Endothelial cell (in vitro differentiated cells): ENCODE data around the gene CAMK1D. TPM values are rescaled to one million over a fixed set of nuclear protein-coding genes. Genes with fewer than 3 reads are reported as not detected.

Experiments used
- DNase-seq: peaks from one replicate; pipeline ENCODE4 v3.0.0; 2021; ENCODE audit warnings: low spot score
- H3K27ac Mint-ChIP-seq: one replicate; pipeline ENCODE4 v1.8.0; 2021; ENCODE audit warnings: mixed read lengths, inconsistent platforms; ENCODE audit not compliant: unreplicated experiment
- H3K27me3 Mint-ChIP-seq: one replicate; pipeline ENCODE4 v1.8.0; 2021; ENCODE audit warnings: mild to moderate bottlenecking, moderate library complexity, mixed read lengths, inconsistent platforms; ENCODE audit not compliant: unreplicated experiment
- H3K36me3 Mint-ChIP-seq: one replicate; pipeline ENCODE4 v1.8.0; 2021; ENCODE audit warnings: mild to moderate bottlenecking, low read depth, mixed read lengths, inconsistent platforms; ENCODE audit not compliant: unreplicated experiment
- H3K4me1 Mint-ChIP-seq: one replicate; pipeline ENCODE4 v1.8.0; 2021; ENCODE audit warnings: mild to moderate bottlenecking, mixed read lengths, inconsistent platforms; ENCODE audit not compliant: unreplicated experiment
- H3K4me3 Mint-ChIP-seq: one replicate; pipeline ENCODE4 v1.8.0; 2021; ENCODE audit warnings: mild to moderate bottlenecking, mixed read lengths, inconsistent platforms; ENCODE audit not compliant: unreplicated experiment
- H3K9me3 Mint-ChIP-seq: one replicate; pipeline ENCODE4 v1.8.0; 2021; ENCODE audit warnings: mixed read lengths, inconsistent platforms; ENCODE audit not compliant: unreplicated experiment
- total RNA-seq: library from RNA; stranded (reverse); fragmentation: NEBNext Ultra II Directional; extraction: Animal tissue kit (Norgen Biotek cat#: 25700); gene quantifications from one replicate; pipeline ENCODE4 v1.2.1, GENCODE V29; 2021; ENCODE audit not compliant: unreplicated experiment
- TF ChIP-seq, protein P1 (sequence below): fragments of 200-600 bp; sonication (generic); IDR thresholded peaks from one replicate; pipeline ENCODE4 v1.5.0; 2021; ENCODE audit warnings: antibody characterized with exemption; ENCODE audit not compliant: unreplicated experiment

Gene CAMK1D
- total RNA-seq, 1 donor from 2014 or later = 4.1 TPM

DNA sequence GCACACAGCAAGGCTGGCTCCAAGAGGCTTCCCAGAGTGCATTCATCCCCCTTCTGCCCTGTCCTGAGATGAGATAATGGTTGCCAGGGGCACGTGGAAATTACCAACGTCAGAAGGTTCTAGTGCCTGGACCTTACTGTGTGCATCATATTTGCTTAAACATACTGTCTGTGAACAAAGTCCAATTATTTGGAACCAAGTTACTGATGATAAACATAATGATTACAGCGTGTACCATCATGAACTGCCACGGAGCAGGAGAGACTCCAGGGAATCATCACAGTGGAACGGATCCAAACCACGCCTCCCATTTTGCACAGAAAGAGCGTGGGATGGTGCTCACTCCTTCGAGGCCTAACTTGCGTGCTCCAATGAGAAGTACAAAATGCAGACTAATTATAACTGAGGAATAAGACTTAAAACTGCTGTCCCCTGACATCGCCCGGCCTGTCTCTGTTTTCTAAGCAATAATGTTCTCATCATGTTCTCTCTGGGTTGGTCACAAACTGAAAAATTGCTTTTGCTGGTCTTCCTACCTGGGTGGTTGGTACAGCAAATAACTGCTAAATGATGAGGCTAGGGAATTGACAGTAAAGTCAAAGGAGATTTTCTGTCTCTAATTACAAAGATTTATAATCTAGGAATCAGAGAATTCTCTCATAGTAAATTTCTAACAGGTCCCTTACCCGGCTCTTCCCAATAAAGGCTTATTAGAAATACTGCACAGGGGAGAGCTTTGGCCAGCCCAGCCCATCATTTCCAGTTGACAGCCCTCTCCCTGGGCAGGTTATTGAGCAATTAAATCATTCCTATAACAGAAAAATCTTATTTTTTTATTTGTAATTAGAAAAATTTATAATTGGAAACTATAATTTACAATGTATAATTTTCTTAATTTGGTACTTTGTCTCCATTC is 182.2 kb downstream of the CAMK1D start:
- no peak for DNase-seq
- TF ChIP-seq, protein P1, sequence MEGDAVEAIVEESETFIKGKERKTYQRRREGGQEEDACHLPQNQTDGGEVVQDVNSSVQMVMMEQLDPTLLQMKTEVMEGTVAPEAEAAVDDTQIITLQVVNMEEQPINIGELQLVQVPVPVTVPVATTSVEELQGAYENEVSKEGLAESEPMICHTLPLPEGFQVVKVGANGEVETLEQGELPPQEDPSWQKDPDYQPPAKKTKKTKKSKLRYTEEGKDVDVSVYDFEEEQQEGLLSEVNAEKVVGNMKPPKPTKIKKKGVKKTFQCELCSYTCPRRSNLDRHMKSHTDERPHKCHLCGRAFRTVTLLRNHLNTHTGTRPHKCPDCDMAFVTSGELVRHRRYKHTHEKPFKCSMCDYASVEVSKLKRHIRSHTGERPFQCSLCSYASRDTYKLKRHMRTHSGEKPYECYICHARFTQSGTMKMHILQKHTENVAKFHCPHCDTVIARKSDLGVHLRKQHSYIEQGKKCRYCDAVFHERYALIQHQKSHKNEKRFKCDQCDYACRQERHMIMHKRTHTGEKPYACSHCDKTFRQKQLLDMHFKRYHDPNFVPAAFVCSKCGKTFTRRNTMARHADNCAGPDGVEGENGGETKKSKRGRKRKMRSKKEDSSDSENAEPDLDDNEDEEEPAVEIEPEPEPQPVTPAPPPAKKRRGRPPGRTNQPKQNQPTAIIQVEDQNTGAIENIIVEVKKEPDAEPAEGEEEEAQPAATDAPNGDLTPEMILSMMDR = no peak
- Mint-ChIP-seq H3K36me3 (no peaks in the 10 kb centered on the region), H3K9me3 (no peaks in the 10 kb centered on the region), H3K27ac (no peak overlapping the region), H3K4me1 (no peaks in the 10 kb centered on the region), H3K27me3 (no peaks in the 10 kb centered on the region), H3K4me3 (no peak overlapping the region)

DNA sequence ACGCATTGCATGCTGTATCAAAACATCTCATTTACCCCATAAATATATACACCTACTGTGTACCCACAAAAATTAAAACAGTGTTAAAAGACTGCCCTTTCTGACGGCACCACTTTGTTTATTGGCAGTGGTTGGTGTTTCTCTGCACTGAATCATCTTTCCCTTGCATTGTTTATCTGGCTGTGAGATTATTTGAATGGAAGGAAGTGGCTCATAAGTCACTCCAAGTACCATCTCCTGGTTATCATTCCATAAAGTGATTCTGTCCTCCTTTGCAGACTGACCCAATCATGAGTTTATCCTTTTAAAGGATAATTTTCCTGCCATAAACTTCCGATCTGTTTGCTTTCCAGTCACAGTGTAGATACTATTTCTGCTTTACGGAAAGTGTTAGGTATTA is 183.8 kb downstream of the CAMK1D start:
- TF ChIP-seq, protein P1 = no peak
- Mint-ChIP-seq H3K27ac (no peak overlapping the region), H3K36me3 (no peaks in the 10 kb centered on the region), H3K4me3 (no peak overlapping the region), H3K4me1 (no peaks in the 10 kb centered on the region), H3K9me3 (no peaks in the 10 kb centered on the region), H3K27me3 (no peaks in the 10 kb centered on the region)
- DNase-seq = no peak

DNA sequence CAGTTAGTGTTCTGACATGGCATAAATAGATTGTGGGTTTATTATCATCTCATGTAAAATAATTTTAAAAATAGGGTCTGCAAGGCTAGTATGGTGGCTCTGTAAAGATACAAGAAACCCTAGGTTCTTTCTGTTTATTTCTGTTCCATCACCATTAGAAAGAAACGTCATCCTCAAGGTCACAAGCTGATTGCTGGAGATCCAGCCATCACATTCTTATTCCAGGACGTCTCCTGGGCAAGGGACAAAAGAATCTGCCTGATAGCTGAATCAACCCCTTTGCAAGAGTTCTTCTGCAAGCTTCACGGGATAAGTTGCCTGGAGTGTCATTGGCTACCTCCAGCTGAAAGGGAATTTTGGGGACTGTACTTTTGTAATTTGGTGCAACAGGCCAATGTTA is 184.4 kb downstream of the CAMK1D start:
- TF ChIP-seq, protein P1 = no peak
- Mint-ChIP-seq H3K27ac (no peak overlapping the region), H3K4me3 (no peak overlapping the region), H3K9me3 (no peaks in the 10 kb centered on the region), H3K4me1 (no peaks in the 10 kb centered on the region), H3K27me3 (no peaks in the 10 kb centered on the region), H3K36me3 (no peaks in the 10 kb centered on the region)
- DNase-seq = no peak

DNA sequence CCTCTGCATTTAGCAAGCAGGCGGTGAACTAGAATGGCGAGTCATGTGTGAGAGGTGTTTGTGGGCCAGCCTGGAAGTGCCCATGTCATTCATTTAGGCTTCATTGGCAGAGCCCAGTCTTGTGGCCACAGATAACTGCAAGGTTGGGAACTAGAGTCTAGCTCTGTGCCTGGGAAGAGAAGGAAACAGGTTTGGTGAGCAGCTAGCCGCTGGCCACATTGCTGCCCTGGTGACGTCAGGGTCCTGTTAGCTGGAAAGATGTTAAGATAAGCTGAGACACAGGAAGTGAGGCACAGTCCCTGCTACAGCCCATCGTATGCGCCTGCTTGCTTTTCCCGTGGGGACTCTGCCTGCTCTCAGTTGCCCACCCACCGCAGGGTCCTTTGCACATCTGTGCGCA is 185.5 kb downstream of the CAMK1D start:
- Mint-ChIP-seq H3K27ac (no peak overlapping the region), H3K4me3 (no peak overlapping the region), H3K4me1 (no peaks in the 10 kb centered on the region), H3K27me3 (no peaks in the 10 kb centered on the region), H3K9me3 (no peaks in the 10 kb centered on the region), H3K36me3 (no peaks in the 10 kb centered on the region)
- TF ChIP-seq, protein P1 = no peak
- DNase-seq = no peak

DNA sequence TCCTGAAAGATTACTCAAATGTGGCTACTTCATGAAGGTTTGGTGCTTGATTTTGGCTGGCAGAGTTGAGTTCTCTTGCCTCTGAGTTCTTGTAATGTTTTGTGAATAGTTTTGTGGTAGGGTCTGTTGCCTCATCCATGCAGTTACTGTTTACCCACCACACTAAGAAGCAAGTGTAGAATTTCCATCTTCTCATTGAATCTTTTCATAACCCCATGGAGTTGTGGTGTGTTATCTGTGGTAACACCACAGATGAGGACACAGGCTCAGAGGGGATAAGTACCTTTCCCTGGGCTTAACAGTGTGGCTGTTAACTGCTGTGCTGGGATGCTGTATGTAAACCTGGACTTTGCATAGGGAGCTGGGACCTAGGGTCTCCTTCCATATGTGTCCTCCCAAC is 186.3 kb downstream of the CAMK1D start:
- DNase-seq = no peak
- no peaks in the 10 kb centered on the region for H3K4me1 Mint-ChIP-seq
- TF ChIP-seq, protein P1 = no peak
- no peaks in the 10 kb centered on the region for H3K36me3 Mint-ChIP-seq
- no peaks in the 10 kb centered on the region for H3K27me3 Mint-ChIP-seq
- no peaks in the 10 kb centered on the region for H3K9me3 Mint-ChIP-seq
- H3K4me3 Mint-ChIP-seq = no peak overlapping the region
- H3K27ac Mint-ChIP-seq = no peak overlapping the region
